ENCODE measurements around the gene TULP1.
"Not testable (repeated sequence)": the region's sequence is repeated elsewhere in the genome, so short reads cannot be mapped to it uniquely, and the experiment has no call there.

The TULP1 gene

GRCh38 chr6:35512740-35513139 is at the start of gene TULP1:
TSS of gene TULP1 (minus strand) at chr6:35512896. CDS start at chr6:35512858, 38 bp downstream.
- DNase-seq: no peak

- DNase-seq: no peak
These were observed 49.4 kb upstream of the TULP1 start for GRCh38 chr6:35562060-35562459.

- no peak for DNase-seq
These were observed 48.4 kb upstream of the TULP1 start for GRCh38 chr6:35561113-35561512.

GRCh38 chr6:35558571-35558970 is 45.9 kb upstream of the TULP1 start:
- DNase-seq: no peak

- no peak for DNase-seq
These were observed 44.5 kb upstream of the TULP1 start for GRCh38 chr6:35557239-35557638.

GRCh38 chr6:35554811-35555210 is 42.1 kb upstream of the TULP1 start:
- DNase-seq: no peak

GRCh38 chr6:35553315-35553714 is 40.6 kb upstream of the TULP1 start:
- no peak for DNase-seq

- peak; percentile 73 for DNase-seq
These were observed 39.7 kb upstream of the TULP1 start for GRCh38 chr6:35552285-35552917.

- no peak for DNase-seq
These were observed 37.7 kb upstream of the TULP1 start for GRCh38 chr6:35550437-35550836.

GRCh38 chr6:35547676-35548075 is 35.0 kb upstream of the TULP1 start:
- DNase-seq: no peak

- DNase-seq: no peak
These were observed 32.2 kb upstream of the TULP1 start for GRCh38 chr6:35544769-35545361.

GRCh38 chr6:35543459-35544193 is 30.9 kb upstream of the TULP1 start:
- no peak for DNase-seq

- no peak for DNase-seq
These were observed 29.1 kb upstream of the TULP1 start for GRCh38 chr6:35541836-35542235.

- no peak for DNase-seq
These were observed 26.5 kb upstream of the TULP1 start for GRCh38 chr6:35539223-35539622.

- not testable (repeated sequence) for DNase-seq
These were observed 23.2 kb upstream of the TULP1 start for GRCh38 chr6:35535847-35536246.

GRCh38 chr6:35534407-35535170 is 21.9 kb upstream of the TULP1 start:
- no peak for DNase-seq

- no peak for DNase-seq
These were observed 21.3 kb upstream of the TULP1 start for GRCh38 chr6:35533981-35534380.

GRCh38 chr6:35532126-35532525 is 19.4 kb upstream of the TULP1 start:
- DNase-seq: no peak

GRCh38 chr6:35524380-35525020 is 11.8 kb upstream of the TULP1 start:
- DNase-seq: no peak

GRCh38 chr6:35522660-35523658 is 10.3 kb upstream of the TULP1 start:
- peak; percentile 76 for DNase-seq

GRCh38 chr6:35522151-35522550 is 9.5 kb upstream of the TULP1 start:
- no peak for DNase-seq

- no peak for DNase-seq
These were observed 8.5 kb upstream of the TULP1 start for GRCh38 chr6:35521235-35521634.

Measured in CD4-positive, alpha-beta T cell treated with Interleukin-17A for 1 hour (primary cell).